Testis (tissue), 2 donors: ENCODE data around the gene NAGK.
"Not testable (repeated sequence)": the region's sequence is repeated elsewhere in the genome, so short reads cannot be mapped to it uniquely, and the experiment has no call there.

ENCODE experiments used
- CTCF ChIP-seq, 3 experiments: fragments of 450-650 bp in 2 of 3; fragments of 200-600 bp in 1 of 3; sonication (generic) in 1 of 3; IDR thresholded peaks; one replicate each; pipeline ENCODE4 v1.5.1; 2016 to 2019; ENCODE audit warnings: antibody characterized with exemption in 3 of 3, mild to moderate bottlenecking in 2 of 3, moderate library complexity in 1 of 3
- POLR2A ChIP-seq: fragments of 450-650 bp; IDR thresholded peaks from one replicate; pipeline ENCODE4 v1.6.1; 2017; ENCODE audit warnings: antibody characterized with exemption, mild to moderate bottlenecking, moderate library complexity

DNA sequence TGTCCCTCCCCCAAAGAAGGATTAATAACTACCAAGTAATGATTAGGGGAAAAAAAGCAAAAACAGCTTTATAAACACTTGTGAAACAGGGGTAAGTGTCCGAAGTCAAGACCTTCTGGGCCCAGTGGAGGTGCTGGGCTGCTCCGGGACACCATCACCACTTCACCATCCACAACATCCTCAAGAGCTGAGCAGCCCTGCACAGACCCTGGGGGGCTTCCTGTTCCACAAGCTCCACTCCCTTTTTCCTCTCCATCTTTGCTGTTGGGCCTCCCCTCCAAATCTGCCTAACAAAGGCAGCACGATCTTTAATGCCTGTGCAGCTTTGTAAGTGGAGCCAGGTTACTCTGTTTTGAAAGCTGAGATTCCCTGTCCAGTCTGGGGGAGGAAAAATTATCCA, 14.8 kb downstream of the NAGK start:
- TF ChIP-seq CTCF (IDR thresholded peaks at IDR 0.05); POLR2A: not testable (repeated sequence)
